ENCODE results near the gene DNAJC7.

- TF ChIP-seq CSRNP3 (CRISPR knock-in tag; IDR thresholded peaks at IDR 0.05): no peak
- TF ChIP-seq ZFP30 (CRISPR knock-in tag; IDR thresholded peaks at IDR 0.05): no peak
- no peak for TF ChIP-seq ZNF70 (CRISPR knock-in tag; IDR thresholded peaks at IDR 0.05)
- no peak for TF ChIP-seq BACH2 (CRISPR knock-in tag; IDR thresholded peaks at IDR 0.05; ENCODE audit: borderline replicate concordance)
- TF ChIP-seq PATZ1 (CRISPR knock-in tag; IDR thresholded peaks at IDR 0.05; ENCODE audit: borderline replicate concordance): no peak
- no peak for TF ChIP-seq CREB5 (CRISPR knock-in tag; IDR thresholded peaks at IDR 0.05; ENCODE audit: low read depth)
- TF ChIP-seq SNAI2 (CRISPR knock-in tag; IDR thresholded peaks at IDR 0.05): no peak
- TF ChIP-seq ARNTL (CRISPR knock-in tag; IDR thresholded peaks at IDR 0.05; ENCODE audit: borderline replicate concordance, low read depth): no peak
- no peak for TF ChIP-seq ESRRG (CRISPR knock-in tag; IDR thresholded peaks at IDR 0.05)
- TF ChIP-seq ZNF8 (CRISPR knock-in tag; IDR thresholded peaks at IDR 0.05): no peak
Observed at GRCh38 chr17:41944943-41945342, 72.3 kb downstream of the DNAJC7 start.

All from SK-N-SH treated with all-trans-retinoic acid at 6 μM for 48 hours (cell line).